A549 (cell line): Measurements from ENCODE around the gene TSGA10.

Experiments
- CTCF ChIP-seq: fragments of >200 bp; sonication (Bioruptor Twin); formaldehyde crosslinking; IDR thresholded peaks from 3 replicates; pipeline ENCODE4 v1.5.1; 2016
- EHMT2 ChIP-seq: fragments of 200-600 bp; sonication (generic); IDR thresholded peaks from 2 replicates; pipeline ENCODE4 v1.6.1; 2016; ENCODE audit warnings: antibody characterized with exemption, low read depth, mild to moderate bottlenecking, moderate library complexity
- FOSL2 ChIP-seq, 2 experiments: fragments of 450-650 bp in 1 of 2; fragments of >200 bp in 1 of 2; sonication (Bioruptor Twin) in 1 of 2; formaldehyde crosslinking; IDR thresholded peaks; 2 replicates each; pipeline versions ENCODE4 v1.5.0 to v1.6.1; 2016 to 2020; ENCODE audit warnings: mild to moderate bottlenecking in 1 of 2, moderate library complexity in 1 of 2
- JUN ChIP-seq, 2 experiments: fragments of >200 bp; sonication (Bioruptor Twin); formaldehyde crosslinking; IDR thresholded peaks; 2 replicates in 1 of 2; 3 replicates in 1 of 2; pipeline ENCODE4 v1.6.1; 2016 to 2017
- JUNB ChIP-seq: fragments of >200 bp; sonication (Bioruptor Twin); formaldehyde crosslinking; IDR thresholded peaks from 2 replicates; pipeline ENCODE4 v1.6.1; 2016
- MAFK ChIP-seq: fragments of 450-650 bp; IDR thresholded peaks from 2 replicates; pipeline ENCODE4 v1.6.1; 2014; ENCODE audit not compliant: partially characterized antibody
- MYC ChIP-seq: IDR thresholded peaks from 2 replicates; pipeline ENCODE4 v1.6.1; 2012; ENCODE audit warnings: mild to moderate bottlenecking, inconsistent platforms, low read length, improper control_type of control experiment, borderline replicate concordance
- POLR2A ChIP-seq: IDR thresholded peaks from 2 replicates; pipeline ENCODE4 v1.6.1; 2012; ENCODE audit warnings: mild to moderate bottlenecking, low read length
- REST ChIP-seq: fragments of 200-600 bp; sonication (generic); IDR thresholded peaks from 2 replicates; pipeline ENCODE4 v1.6.1; 2016; ENCODE audit warnings: antibody characterized with exemption, mild to moderate bottlenecking, moderate library complexity
- SMC3 ChIP-seq: fragments of >200 bp; sonication (Bioruptor Twin); formaldehyde crosslinking; IDR thresholded peaks from 3 replicates; pipeline ENCODE4 v1.6.1; 2018; ENCODE audit warnings: inconsistent platforms

- TF ChIP-seq CTCF = no peak
- no peak for TF ChIP-seq FOSL2 (IDR thresholded peaks at IDR 0.05)
- TF ChIP-seq FOSL2 (CRISPR knock-in tag; IDR thresholded peaks at IDR 0.05) = no peak
- TF ChIP-seq MAFK = peak; percentile 23
- no peak for TF ChIP-seq POLR2A
- TF ChIP-seq JUN (IDR thresholded peaks at IDR 0.05) = no peak
- TF ChIP-seq JUNB = no peak
- no peak for TF ChIP-seq MYC
- TF ChIP-seq SMC3 = no peak
- no peak for TF ChIP-seq REST
- TF ChIP-seq EHMT2 = no peak
Measured at GRCh38 chr2:98972582-98973167, 182.1 kb downstream of the TSGA10 start.
